Aorta (tissue), 5 donors: ENCODE results near the gene CNOT4. TPM values are rescaled to one million over a fixed set of nuclear protein-coding genes. Genes with fewer than 3 reads are reported as not detected.
"Not testable (repeated sequence)": the region's sequence is repeated elsewhere in the genome, so short reads cannot be mapped to it uniquely, and the experiment has no call there.

Source experiments
- ATAC-seq: fragments of 200-7000 bp; cut with Tn5 transposase; one replicate; pipeline ENCODE4 v1.9.1; 2022; ENCODE audit warnings: moderate library complexity; ENCODE audit not compliant: low FRiP score
- DNase-seq, 2 donors: peaks; one replicate each; pipeline ENCODE4 v3.0.0-alpha.2; 2020
- H3K27ac ChIP-seq, 2 donors: one replicate each; pipeline ENCODE4 v1.5.1; 2013; ENCODE audit warnings: low read length in 2 of 2, mild to moderate bottlenecking in 2 of 2, moderate library complexity in 2 of 2, control low read depth in 1 of 2, inconsistent platforms in 1 of 2, low read depth in 1 of 2
- H3K27me3 ChIP-seq, 2 donors: one replicate each; pipeline ENCODE4 v1.6.1; 2013; ENCODE audit warnings: control low read depth in 1 of 2, low read length in 1 of 2, mild to moderate bottlenecking in 1 of 2, moderate library complexity in 1 of 2; ENCODE audit not compliant: insufficient read depth in 2 of 2, control insufficient read depth in 1 of 2
- H3K36me3 ChIP-seq, 2 donors: one replicate each; pipeline ENCODE4 v1.6.1; 2013; ENCODE audit warnings: control low read depth in 1 of 2, low read length in 1 of 2, mild to moderate bottlenecking in 1 of 2; ENCODE audit not compliant: insufficient read depth in 2 of 2, control insufficient read depth in 1 of 2
- H3K4me1 ChIP-seq, 2 donors: one replicate each; pipeline ENCODE4 v1.6.1; 2013; ENCODE audit warnings: low read length in 2 of 2, control low read depth in 1 of 2, mild to moderate bottlenecking in 1 of 2, moderate library complexity in 1 of 2; ENCODE audit not compliant: insufficient read depth in 2 of 2, control insufficient read depth in 1 of 2
- H3K4me3 ChIP-seq, 2 donors: one replicate each; pipeline ENCODE4 v1.5.1; 2013; ENCODE audit warnings: low read length in 2 of 2, control low read depth in 1 of 2, mild to moderate bottlenecking in 1 of 2
- H3K9me3 ChIP-seq: one replicate; pipeline ENCODE4 v1.6.1; 2013; ENCODE audit warnings: mild to moderate bottlenecking, low read length; ENCODE audit not compliant: control insufficient read depth
- WGBS, 2 donors: extraction: QIAGEN DNeasy Blood & Tissue Kit; methylation state at CpG; one replicate each; pipeline ENCODE4 v1.1.7; 2013; 5-methylcytosine and 5-hydroxymethylcytosine counted together
- intact Hi-C, 2 donors: fragments of 100-400 bp; cut with DNase I; formaldehyde crosslinking; loops; one replicate each; pipeline versions ENCODE4 v1.14.2 to v1.15.0; 2022
- polyA plus RNA-seq, 2 donors: library from polyadenylated mRNA; stranded (reverse); fragments of 200-250 nt; gene quantifications; one replicate each; pipeline ENCODE4 v1.2.3, GENCODE V29; 2013
- total RNA-seq, 2 donors: library from RNA; stranded (reverse); fragmentation: NEBNext Ultra II Directional; extraction: Animal tissue kit (Norgen Biotek cat#: 25700); gene quantifications; one replicate each; pipeline ENCODE4 v1.2.1, GENCODE V29; 2021
- donor health status: healthy with polysubstance abuse.
- donor health status: Bipolar disorder and iron deficiency.
- donor health status: DM: no; HTN: no; CAD: no.
- donor health status: DM: no; HTN: no; CAD: no.
- donor health status: DM: yes; HTN: yes; CAD: no.

CNOT4 gene
- total and polyA plus RNA-seq, 4 donors: 6.8 to 35.9 (median 18.9) TPM

- H3K27ac ChIP-seq, intact Hi-C loops, ATAC-seq, H3K27me3 ChIP-seq, H3K9me3 ChIP-seq, H3K4me3 ChIP-seq, DNase-seq, H3K36me3 ChIP-seq, H3K4me1 ChIP-seq: not testable (repeated sequence)
- WGBS, 2 donors: 92% methylated on average over 9 of the region's 9 CpGs
Measured at GRCh38 chr7:135351070-135351469, 158.8 kb downstream of the CNOT4 start.

DNA sequence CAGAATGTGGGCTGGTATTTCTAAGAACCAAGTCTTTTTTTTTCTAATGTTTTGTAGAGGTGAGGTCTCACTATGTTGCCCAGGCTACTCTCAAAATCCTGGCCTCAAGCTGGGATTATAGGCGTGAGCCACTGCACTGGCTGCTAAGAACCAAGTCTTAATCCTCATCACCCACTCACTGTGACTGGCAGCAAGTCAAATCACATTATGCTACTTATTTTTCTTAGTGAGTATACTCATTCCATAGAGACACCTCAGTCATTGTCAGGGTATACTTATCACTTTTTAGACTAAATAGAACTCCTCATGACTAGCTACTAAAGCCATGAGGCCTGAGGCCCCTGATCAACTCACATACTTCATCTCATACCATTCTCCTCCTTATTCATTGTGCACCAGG, 160.2 kb downstream of the CNOT4 start:
- DNase-seq (no peak), ATAC-seq (no peak)
- no peak overlapping the region for H3K4me3 ChIP-seq
- H3K36me3 ChIP-seq: no peaks in the 10 kb centered on the region
- H3K9me3 ChIP-seq: no peaks in the 10 kb centered on the region
- 91 to 96% methylated on average over 1 of the region's 1 CpG for WGBS, 2 donors
- intact Hi-C loops: no loop called here
- H3K27me3 ChIP-seq: no peaks in the 10 kb centered on the region
- no peak overlapping the region for H3K27ac ChIP-seq
- no peaks in the 10 kb centered on the region for H3K4me1 ChIP-seq

DNA sequence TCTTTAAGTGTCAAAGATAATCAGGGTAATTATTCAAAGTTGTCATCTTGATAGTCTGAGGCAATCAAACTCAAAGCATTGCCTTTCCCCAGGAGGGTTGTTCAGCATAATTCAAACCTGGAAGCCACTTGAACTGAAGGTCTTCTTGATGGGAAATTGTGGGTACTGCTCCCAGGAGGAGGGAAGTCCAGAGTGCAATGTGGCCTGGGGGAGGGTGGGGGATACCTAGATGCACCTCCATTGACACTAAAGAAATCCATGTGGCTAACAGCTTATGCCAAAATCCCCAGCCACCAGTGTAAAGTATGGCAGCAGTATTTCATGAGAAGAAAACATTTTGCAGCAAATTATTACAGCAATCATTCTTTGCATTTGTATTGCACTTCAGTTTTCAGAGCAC, 161.4 kb downstream of the CNOT4 start:
- ATAC-seq (no peak), DNase-seq (no peak)
- no peaks in the 10 kb centered on the region for H3K27me3 ChIP-seq
- H3K36me3 ChIP-seq: no peaks in the 10 kb centered on the region
- H3K4me3 ChIP-seq: no peak overlapping the region
- intact Hi-C loops: no loop called here
- no peaks in the 10 kb centered on the region for H3K9me3 ChIP-seq
- no peak overlapping the region for H3K27ac ChIP-seq
- no peaks in the 10 kb centered on the region for H3K4me1 ChIP-seq

- no peaks in the 10 kb centered on the region for H3K27me3 ChIP-seq
- H3K9me3 ChIP-seq: no peaks in the 10 kb centered on the region
- H3K4me3 ChIP-seq: no peak overlapping the region
- DNase-seq: no peak
- ATAC-seq: no peak
- intact Hi-C loops: no loop called here
- 62 to 74% methylated on average over 2 of the region's 2 CpGs for WGBS, 2 donors
- H3K4me1 ChIP-seq: no peaks in the 10 kb centered on the region
- H3K36me3 ChIP-seq: no peaks in the 10 kb centered on the region
- no peak overlapping the region for H3K27ac ChIP-seq
Measured at GRCh38 chr7:135343361-135343760, 166.5 kb downstream of the CNOT4 start.

DNA sequence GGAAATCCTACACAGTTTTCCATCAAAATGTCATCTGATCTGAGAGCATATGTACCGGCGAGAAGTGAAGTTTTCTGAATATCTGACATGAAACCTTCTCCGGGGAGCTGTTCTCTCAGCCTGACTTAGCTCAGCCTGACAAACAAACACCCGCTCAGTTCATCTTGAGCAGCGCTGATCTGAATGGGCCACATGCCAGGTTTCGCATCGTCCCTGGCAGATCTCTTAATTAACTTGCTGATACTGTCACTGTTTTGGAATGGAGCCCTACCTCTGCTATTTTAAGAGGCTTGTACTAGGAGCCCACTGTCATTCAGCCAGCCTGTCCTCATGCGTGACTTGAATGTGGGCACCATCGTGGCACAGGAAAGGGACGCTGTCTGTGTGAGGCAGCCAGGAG, 167.0 kb downstream of the CNOT4 start:
- H3K4me1 ChIP-seq: no peaks in the 10 kb centered on the region
- H3K36me3 ChIP-seq: no peaks in the 10 kb centered on the region
- no peaks in the 10 kb centered on the region for H3K9me3 ChIP-seq
- ATAC-seq (no peak), DNase-seq (no peak)
- H3K4me3 ChIP-seq: no peak overlapping the region
- H3K27ac ChIP-seq: no peak overlapping the region
- intact Hi-C loops: no loop called here
- 60% methylated on average over 10 of the region's 10 CpGs for WGBS, 2 donors
- H3K27me3 ChIP-seq: no peaks in the 10 kb centered on the region

DNA sequence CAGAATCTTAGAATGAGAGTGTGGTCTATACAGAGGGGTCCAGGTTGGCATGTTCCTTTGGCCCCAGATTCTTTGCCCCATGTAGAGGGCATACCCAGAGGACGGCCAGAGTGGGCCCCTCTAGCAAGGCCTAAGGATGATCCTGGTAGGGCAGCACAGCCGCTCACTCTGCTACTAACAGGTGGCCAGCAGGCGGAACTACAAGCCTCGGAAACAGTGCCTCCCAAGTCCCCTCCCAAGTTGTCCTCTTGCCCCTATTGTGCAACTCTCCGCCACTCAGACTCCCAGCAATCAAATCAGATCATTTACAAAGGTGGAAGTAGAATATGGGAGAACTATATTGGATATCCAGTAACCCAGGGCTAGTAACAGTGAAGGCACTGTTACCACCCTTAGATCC, 168.9 kb downstream of the CNOT4 start:
- Histone ChIP-seq H3K9me3 (no peaks in the 10 kb centered on the region), H3K36me3 (no peaks in the 10 kb centered on the region), H3K27ac (no peak overlapping the region), H3K27me3 (no peaks in the 10 kb centered on the region), H3K4me3 (no peak overlapping the region), H3K4me1 (no peaks in the 10 kb centered on the region)
- WGBS, 2 donors: 79 to 84% methylated on average over 5 of the region's 5 CpGs
- ATAC-seq (no peak), DNase-seq (no peak)
- intact Hi-C loops: no loop called here

GRCh38 chr7:135337977-135338550, 171.8 kb downstream of the CNOT4 start:
- no peak for ATAC-seq
- Histone ChIP-seq H3K27me3 (no peaks in the 10 kb centered on the region), H3K4me3 (no peak overlapping the region), H3K36me3 (no peaks in the 10 kb centered on the region), H3K9me3 (no peaks in the 10 kb centered on the region), H3K27ac (no peak overlapping the region), H3K4me1 (no peaks in the 10 kb centered on the region)
- intact Hi-C loops: loop anchor here in 1 of 2 donors (5.0 kb wide), 1 partner anchor 56 kb away; no protein-coding TSS in a partner anchor
- WGBS, 2 donors: 85 to 88% methylated on average over 5 of the region's 5 CpGs
- no peak for DNase-seq

- no peak for DNase-seq
- Histone ChIP-seq H3K4me1 (no peaks in the 10 kb centered on the region), H3K4me3 (no peak overlapping the region), H3K27me3 (no peaks in the 10 kb centered on the region), H3K27ac (no peak overlapping the region), H3K36me3 (no peaks in the 10 kb centered on the region), H3K9me3 (no peaks in the 10 kb centered on the region)
- intact Hi-C loops: loop anchor here in 1 of 2 donors (5.0 kb wide), 1 partner anchor 55 kb away; no protein-coding TSS in a partner anchor
- ATAC-seq: no peak
- 85 to 94% methylated on average over 5 of the region's 5 CpGs for WGBS, 2 donors
Measured at GRCh38 chr7:135337506-135337905, 172.4 kb downstream of the CNOT4 start.

- peak in 1 of 2 donors; percentile 52 for DNase-seq
- whole genome bisulfite sequencing, 2 donors: 10 to 14% methylated on average over 9 of the region's 9 CpGs
- peak; percentile 33 for ATAC-seq
- Histone ChIP-seq H3K4me1 (no peaks in the 10 kb centered on the region), H3K36me3 (no peaks in the 10 kb centered on the region), H3K4me3 (no peak overlapping the region), H3K27ac (no peak overlapping the region), H3K27me3 (no peaks in the 10 kb centered on the region), H3K9me3 (no peaks in the 10 kb centered on the region)
- intact Hi-C loops: loop anchor here in 1 of 2 donors (5.0 kb wide), 1 partner anchor 53 kb away; no protein-coding TSS in a partner anchor
Measured at GRCh38 chr7:135335628-135336139, 174.2 kb downstream of the CNOT4 start.
